GM18507 (cell line): ENCODE data around the gene RNF166.

Experiments
- DNase-seq: peaks from one replicate; pipeline ENCODE4 v3.0.0; 2011; ENCODE audit warnings: low read depth; ENCODE audit not compliant: insufficient read length; ENCODE audit errors: extremely low spot score
- FAIRE-seq: peaks from 2 replicates; lab custom pipeline; 2011; peaks lifted over from hg19 to GRCh38; lab: Jason Lieb, UNC

RNF166 gene

DNA sequence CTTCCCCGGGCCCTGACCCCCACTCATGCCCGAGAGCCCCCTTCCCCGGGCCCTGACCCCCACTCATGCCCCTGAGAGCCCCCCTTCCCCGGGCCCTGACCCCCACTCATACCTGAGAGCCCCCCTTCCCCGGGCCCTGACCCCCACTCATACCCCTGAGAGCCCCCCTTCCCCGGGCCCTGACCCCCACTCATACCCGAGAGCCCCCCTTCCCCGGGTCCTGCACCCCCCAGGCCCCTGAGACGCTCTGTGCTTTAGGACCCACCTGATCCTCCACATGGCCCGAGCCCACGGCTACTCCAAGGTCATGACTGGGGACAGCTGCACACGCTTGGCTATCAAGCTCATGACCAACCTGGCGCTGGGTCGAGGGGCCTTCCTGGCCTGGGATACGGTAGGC lies 6.8 kb upstream of the RNF166 start:
- DNase-seq: no peak
- no peak for FAIRE-seq

DNA sequence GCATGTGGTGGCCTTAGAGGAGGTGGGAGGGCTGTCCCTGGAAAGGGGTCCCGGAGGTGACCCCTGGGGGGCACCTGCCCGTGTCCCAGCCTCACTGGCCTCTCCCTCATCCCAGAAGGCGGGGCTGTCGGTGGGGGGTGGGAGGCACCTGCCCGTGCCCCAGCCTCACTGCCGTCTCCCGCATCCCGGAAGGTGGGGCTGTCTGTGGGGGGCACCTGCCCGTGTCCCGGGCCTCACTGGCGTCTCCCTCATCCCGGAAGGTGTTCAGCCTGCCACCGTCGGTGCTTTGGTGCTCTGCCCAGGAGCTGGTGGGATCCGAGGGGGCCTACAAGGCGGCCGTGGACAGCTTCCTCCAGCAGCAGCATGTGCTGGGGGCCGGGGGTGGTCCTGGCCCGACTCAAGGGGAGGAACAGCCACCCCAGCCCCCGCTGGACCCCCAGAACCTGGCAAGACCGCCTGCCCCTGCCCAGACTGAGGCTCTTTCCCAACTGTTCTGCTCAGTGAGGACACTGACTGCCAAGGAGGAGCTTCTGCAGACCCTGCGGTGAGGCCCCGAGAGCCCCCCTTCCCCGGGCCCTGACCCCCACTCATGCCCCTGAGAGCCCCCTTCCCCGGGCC lies 6.3 kb upstream of the RNF166 start:
- FAIRE-seq: no peak

DNA sequence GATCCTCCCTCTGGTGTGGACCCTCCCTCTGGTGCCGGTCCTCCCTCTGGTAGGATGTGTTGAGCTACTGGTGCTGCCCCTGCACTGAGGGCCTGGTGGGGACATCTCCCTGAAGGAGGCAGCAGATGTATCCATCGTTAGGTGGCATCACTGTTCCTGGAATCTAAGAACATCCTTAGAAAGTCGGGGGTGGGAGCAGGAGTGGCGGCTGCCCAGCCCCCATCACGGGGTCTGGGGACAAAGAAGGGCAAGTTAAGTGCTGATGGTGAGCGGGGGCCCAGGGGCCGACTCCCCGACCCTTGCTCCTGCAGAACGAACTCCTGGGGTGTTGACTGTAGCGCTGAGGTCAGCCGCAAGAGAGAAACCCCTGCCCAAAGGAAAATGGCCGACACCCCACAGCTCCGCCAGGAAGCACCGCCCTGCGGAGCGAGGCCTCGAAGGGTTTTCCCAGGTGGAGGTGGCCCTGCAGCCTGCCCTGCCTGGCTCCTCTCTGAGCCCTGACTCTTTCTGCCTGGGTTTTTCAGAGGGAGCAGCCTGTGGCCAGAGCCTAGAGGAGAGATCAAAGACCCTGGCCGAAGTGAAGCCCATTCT lies 5.6 kb upstream of the RNF166 start:
- FAIRE-seq (no peak), DNase-seq (no peak)

More for the DNA sequence above, 6.3 kb upstream of the RNF166 start:
- no peak for DNase-seq

DNA sequence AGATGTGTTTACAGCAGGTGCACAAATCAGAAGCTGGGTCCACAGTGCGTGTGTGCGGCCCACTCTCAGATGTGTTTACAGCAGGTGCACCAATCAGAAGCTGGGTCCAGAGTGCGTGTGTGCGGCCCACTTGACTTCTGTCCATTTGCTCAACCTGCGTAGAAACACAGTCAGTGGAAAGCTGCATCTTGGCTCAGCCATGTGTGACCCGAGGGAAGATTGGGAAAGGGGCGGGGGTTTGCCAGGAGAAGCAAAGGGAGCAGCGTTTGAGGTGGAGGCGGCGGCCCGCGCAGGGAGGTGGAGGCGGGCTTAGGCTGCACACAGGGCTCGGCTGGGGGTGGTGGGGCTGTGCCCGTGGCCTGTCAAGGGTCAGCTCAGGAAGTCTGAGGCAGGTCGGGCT lies 4.3 kb upstream of the RNF166 start:
- DNase-seq: no peak
- no peak for FAIRE-seq

DNA sequence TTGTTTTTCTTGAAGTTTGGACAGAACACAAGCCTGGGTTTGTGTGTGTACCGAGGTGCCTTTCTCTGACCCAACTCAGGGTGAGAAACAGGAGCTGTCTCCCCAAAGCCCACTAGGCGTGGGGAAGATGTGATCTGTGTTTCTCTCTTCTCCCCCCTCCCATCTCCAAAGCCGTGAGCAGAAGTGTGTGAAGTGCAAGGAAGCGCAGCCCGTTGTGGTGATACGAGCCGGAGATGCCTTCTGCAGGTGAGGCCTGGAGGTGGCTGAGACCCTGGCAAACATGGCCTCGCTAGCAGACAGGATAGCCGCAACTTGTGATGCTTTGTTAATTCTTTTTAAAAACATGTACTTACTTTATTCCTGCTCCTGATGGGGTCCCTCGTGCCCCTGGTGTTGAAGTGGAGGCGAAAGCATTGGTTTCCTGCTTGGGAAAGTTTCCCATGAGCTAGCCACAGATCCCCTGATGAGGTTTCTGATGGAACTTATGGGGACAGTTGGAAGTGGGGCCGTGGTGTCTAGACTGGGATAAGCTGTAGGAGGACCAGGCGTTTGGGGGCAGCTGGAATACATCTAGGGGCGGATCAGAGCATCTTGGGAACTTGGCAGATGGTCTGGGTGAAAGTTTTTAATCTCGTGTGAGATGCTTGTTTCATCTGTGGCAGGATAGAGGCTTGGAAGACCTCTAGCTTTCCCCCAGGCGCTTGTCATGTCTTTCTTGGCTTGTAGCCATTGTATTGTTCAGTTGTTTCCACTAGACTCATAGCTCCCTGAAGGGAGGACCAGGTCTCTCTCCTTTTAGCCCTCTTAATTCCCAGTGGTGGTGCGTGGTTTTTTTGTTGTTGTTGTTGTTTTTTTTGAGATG lies 988 bp upstream of the RNF166 start:
- no peak for DNase-seq
- no peak for FAIRE-seq

DNA sequence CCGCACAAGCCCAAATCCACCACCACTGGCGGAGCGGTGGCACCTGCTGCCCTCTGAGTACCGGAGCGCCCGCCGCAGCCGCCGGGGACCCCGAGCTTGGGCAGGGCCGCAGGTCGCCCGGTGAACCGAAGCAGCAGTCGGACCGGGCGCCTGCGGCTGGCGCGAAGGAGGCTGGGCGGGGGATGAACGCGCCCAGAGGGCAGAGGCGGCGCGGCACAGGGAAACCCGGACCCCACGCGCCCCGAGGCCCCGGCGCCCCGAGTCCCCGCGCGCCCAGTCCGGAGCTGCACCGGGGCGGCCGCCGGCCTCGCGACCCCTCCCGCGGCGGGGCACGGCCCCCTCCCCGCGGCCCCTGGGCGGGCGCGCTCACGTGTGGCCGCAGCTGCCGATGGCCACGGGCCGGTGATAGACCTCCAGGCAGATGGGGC lies 393 bp downstream of the RNF166 start:
- DNase-seq (no peak), FAIRE-seq (no peak)

DNA sequence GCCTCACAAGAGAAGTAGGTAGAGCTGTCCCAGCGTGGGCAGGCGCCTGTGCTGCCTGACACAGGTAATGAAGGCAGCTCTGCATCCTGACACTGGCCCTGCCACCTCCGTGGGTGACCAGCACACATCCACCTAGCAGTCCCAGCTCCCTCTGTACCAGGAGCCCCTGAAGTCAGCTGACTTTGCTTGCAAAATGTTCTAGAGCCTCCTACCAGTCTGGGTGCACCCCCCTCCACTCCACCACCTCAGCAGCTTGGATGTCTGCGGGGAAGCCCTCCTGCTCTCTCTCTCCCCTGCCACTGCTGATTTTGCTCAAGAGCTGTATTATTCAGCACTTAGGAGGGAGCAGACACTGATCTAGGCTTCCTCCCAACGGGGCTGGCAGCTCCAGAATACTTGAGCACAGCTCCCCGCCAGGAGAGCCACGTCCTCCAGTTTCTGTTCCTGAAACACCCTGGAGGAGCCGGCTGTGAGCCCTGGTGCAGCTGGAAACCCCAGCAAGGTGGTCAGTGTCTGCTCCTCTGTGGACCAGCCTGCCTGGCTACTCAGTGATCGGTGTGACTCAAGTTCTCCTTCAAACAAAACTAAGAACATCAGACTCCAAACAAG lies 1.0 kb downstream of the RNF166 start:
- DNase-seq: no peak
- FAIRE-seq: peak; percentile 29

DNA sequence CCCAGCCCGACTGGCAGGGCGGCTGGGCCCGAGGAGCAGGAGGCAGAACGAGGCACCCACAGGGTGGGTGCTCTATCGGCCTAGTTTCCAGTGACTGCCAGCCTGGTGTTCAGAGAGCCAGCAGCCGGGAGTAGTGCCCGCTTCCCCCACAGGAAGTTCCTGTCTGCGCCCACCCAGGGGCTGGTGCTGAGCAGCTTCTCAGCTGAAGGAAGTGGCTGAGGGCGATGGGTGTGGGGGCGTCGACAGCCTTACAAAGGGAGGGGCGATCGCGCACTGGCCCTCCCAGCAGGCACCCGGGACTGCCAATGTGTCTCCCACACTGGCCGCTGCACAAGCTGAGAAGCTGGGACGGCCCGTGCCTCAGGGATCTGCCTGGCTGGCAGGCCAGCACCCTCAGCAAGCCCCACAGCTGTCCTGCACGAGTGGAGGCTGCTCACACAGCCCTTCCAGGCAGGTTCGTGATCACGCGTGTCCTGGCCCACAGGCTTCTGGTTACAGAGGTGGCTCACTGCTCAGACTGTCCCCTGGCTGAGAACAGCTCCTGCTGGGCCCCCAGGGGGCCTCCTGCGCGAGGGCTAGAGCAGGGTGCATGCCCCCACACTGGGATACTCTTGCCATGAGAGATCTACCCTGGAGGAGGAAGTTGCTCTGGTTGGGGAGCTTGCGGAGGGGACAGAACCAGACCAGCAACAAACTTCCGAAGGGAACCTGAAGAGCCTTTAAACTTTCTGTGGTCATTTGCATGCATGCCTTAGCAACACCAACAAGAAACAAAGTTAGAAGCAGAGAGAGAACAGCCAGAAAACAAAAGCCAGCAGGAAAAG lies 2.5 kb downstream of the RNF166 start:
- no peak for DNase-seq
- peak; percentile 91 for FAIRE-seq

DNA sequence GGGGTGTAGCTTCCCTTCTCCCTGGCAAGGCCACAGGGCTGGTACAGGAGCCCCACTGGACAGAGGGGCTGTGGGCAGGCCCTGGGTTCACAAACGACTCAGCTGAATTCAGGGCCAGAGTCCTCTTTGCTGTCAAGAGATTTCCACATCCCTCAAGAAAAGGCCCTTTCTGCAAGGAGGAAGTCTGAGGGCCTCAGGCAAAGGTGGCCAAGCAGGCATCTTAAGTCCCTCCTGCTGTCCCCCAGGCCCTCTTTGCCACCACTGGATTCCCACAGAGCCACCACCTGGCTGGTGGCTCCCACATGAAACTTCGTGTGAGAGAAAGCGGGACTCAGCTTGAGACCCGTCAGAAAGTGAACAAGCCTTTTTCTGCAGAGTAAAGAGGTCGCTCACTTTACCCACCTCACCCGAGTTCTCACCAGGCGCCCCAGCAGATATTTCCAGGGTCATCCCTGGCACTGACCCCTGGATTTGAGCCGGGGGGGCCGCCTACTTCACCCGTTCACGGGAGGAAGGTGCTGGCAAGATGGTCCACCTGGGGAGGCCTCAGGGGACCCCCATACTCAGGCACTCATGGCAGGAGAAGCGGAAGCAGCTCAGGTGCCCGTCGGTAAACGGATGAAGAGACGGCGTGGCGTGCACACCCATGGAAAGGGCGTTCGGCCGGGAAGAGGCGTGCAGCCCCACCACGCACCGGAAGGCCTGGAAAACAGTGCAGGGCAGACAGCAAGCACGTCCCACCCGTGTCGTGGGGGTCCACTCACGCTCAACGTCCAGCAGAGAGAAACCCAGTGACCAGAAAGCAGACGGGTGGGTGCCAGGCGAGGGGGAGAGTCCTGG lies 3.6 kb downstream of the RNF166 start:
- FAIRE-seq: no peak
- no peak for DNase-seq

DNA sequence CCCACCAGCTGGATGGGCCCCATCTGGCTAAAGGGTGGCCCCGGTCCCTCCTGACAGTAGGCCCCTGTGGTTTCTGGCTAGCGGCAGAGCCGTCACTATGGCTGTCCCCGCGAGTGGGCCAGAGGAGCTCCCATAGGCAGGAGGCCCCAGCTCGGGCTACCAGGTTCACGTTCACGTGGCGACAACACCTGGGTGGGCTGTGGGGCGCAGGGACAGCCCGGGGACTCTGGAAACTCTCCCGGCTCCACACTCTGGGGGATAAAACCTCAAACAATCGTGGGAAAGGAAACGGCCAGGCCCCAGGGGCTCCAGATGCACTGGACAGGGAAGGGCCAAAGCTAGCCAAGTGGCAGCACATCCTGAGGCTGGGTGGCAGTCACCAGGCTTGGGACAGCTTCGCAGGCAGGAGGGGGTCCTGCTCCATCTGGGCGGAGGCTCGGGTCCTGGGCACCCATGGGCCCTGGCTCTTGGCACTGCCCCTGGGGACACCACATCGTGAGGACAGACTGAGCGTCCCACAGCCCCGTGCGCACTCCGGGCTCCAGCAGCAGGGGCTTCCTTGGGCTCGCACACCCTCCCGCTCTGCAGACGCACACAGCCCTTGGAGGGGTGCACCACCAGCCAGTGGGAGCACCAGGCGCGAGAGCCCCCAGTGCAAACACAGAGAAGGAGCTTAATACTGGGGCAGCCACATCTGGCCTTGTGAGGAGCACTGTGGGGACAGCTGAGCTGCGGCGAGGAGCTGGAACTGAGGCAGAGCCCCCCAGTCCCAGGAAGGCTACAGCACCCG lies 4.4 kb downstream of the RNF166 start:
- no peak for DNase-seq
- no peak for FAIRE-seq

DNA sequence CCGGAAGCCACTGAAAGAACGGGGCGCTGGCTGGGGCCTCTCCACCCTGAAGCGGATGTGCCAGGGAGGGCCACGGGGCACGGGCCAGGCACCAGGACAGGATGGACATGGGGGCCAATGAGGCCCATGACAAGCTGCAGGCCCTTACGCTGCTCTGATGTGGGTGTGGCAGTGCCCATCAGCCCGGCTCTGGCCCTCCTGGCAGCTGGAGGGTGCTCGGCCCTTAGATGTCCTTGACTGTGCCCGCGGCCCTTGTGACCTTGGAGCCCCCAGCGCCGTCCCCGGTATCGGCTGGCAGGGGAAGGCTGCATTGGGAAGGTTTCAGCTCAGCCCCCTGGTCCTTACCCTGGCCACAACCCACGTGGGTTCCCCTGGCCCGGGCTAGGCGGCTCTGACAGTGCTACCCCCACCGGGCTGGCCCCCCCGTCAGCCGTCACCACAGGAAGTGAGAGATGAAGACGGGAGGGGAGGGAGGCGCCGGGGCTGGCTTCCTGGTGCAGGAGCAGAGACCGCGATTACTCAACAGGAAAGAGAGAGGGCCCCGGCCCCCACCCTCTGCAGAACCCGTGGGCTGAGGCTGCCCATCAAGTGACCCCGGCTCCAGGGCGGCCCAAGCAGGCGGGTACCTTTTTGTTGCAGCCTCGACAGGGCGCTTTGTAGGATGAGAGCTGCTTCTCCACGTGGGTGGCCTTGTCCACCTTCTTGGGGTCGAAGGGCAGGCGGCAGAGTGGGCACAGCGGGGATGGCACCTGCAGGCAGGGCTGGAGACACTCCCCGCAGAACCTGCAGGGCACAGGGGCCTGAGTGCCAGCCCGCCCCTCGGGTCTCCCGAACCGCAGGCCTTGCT lies 5.3 kb downstream of the RNF166 start:
- peak; percentile 82 for DNase-seq
- peak; percentile 97 for FAIRE-seq

DNA sequence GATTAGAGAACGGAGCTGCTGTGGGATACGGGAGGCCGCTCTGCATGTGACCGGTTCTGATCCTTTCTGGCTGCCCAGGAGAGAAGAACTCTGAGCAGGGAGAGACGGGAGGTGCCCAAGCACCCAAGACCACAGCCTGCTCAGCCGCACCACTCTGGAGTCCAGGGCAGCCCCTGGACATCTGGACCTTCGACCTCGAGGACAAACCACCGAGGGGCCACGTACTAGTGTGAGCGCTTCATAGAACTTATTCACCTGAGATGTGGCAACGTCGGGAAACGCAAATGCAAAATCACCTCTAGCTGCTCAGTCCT lies 5.9 kb downstream of the RNF166 start:
- no peak for DNase-seq
- no peak for FAIRE-seq

DNA sequence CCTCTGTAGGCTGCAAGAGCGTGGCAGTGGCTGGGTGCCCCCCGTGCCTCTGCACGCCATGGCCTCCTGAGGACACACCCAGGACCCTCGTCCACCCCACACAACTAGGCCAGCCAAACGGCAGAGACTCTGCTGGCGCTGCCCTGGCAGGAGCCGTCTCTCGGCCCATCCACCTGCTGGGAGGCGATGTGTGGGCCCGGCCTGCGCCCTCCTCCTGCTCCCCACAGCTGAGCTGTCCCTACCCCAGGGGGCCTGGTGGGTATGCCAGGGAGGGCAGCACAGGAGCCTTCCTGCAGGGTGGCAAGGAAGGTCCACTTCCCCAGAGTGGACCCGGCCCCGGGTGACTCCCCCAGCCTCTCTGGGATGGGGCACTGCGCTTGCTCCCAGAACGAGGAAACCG lies 7.0 kb downstream of the RNF166 start:
- DNase-seq (no peak), FAIRE-seq (no peak)

DNA sequence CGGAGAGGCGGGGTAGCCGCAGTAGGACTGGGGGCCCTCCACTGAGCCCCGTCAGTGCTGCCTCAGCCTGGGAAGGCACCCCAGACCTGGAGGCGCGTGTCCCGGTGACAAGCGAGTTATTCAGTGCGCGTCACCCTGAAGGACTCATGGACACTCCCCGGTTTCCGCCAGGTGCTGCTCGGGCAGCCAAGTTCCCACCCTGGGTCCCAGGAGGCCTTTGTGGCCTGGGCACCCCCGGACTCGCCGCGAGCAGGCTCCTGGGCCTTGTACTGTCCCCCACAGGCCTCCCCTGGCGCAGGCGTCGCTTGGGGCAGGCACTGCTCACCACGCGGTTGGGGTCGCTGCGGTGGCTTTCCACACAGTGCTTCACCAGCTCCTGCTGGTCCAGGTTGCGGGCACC lies 7.6 kb downstream of the RNF166 start:
- no peak for DNase-seq
- no peak for FAIRE-seq

DNA sequence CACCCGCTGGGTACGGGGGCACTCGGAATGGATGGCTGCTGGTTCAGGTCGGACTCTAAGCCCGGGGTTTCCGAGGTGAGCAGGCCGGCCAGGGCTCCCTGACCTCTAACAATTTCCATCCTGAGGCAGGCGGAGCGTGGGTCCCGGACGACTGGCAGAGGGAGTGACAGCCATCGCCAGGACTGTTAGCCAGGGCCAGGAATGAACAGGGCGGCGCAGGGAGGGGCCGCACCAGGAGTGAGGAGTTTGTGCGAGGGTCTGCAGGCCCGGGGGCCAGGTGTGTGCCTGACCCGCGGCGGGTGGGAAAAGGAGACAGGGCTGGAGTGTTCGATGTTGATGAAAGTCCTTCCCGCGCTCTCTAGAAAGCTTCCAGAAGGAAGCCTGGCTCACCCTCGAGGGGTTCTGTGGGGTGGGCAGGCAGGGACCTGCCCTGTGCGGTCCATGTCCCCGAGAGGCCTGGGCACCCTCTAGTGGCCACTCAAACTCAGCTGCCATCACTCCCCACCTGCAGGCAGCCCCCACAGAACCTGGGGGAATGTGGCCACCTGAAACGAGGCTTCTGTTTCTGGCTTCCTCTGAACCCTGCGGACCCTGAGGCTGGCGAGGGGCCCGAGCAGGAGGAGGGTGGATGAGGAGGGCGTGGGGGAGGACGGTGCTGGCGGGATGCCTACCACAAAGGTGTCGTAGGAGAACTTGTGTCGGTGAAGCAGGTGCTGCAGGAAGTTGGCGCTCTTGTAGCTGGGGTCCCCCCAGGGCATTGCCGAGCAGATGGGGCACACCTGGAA lies 8.2 kb downstream of the RNF166 start:
- no peak for FAIRE-seq
- DNase-seq: no peak

DNA sequence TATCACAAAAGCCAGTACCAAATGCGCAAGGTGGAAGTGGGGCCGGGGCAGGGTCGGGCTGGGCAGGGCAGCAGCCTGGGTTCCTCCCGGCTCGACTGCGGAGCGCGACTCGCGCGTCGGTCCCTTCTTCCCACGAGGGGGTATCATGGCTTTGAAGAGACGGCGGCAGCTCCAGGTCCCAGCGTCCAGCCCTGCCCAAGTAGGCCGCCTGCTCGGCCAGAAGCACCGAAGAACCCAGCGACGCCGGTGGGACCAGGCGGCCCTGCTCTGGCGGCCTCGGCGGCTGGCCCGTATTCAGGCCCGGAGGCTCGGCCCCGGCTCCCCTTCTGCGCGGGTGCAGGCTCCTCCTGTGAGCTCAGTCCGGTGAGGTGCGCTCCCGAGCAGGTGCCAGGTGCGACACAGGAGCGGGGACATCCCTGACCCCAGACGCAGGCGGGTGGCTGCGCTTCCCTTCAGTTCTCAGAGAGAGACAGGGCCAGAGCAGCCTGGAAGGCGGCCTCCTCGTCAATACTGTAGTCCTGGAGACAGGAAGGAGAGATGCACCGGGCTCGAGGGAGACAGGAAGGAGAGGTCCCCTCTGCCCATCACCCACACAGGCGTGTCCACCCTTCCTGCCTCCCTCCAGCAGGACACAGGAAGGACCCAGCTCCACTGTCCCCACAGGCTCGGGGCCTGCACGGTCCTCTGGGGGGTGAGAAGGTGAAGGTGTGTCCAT lies 8.9 kb downstream of the RNF166 start:
- FAIRE-seq (no peak), DNase-seq (no peak)
